Chondrocyte (in vitro differentiated cells): ENCODE results near the gene SRSF8. TPM values are rescaled to one million over a fixed set of nuclear protein-coding genes. Genes with fewer than 3 reads are reported as not detected.
"Not testable (repeated sequence)": the region's sequence is repeated elsewhere in the genome, so short reads cannot be mapped to it uniquely, and the experiment has no call there.

ENCODE experiments used
- DNase-seq: peaks from one replicate; pipeline ENCODE4 v3.0.0; 2021; ENCODE audit warnings: mixed read lengths, low spot score
- H3K27ac Mint-ChIP-seq: one replicate; pipeline ENCODE4 v1.8.0; 2021; ENCODE audit warnings: mild to moderate bottlenecking, moderate library complexity, mixed read lengths; ENCODE audit not compliant: unreplicated experiment
- H3K27me3 Mint-ChIP-seq: 2 replicates; pipeline ENCODE4 v1.8.0; 2021; ENCODE audit warnings: low read depth, mixed read lengths
- H3K36me3 Mint-ChIP-seq: 2 replicates; pipeline ENCODE4 v1.8.0; 2021; ENCODE audit warnings: low read depth, mixed read lengths
- H3K4me1 Mint-ChIP-seq: 2 replicates; pipeline ENCODE4 v1.8.0; 2021; ENCODE audit warnings: low read depth, mild to moderate bottlenecking, mixed read lengths
- H3K4me3 Mint-ChIP-seq: one replicate; pipeline ENCODE4 v1.8.0; 2021; ENCODE audit warnings: mild to moderate bottlenecking, moderate library complexity, mixed read lengths; ENCODE audit not compliant: unreplicated experiment
- H3K9me3 Mint-ChIP-seq: 2 replicates; pipeline ENCODE4 v1.8.0; 2021; ENCODE audit warnings: low read depth, mixed read lengths
- total RNA-seq: library from RNA; stranded (reverse); gene quantifications from 3 replicates; pipeline ENCODE4 v1.2.1, GENCODE V29; 2021
- TF ChIP-seq, protein P1 (sequence below): fragments of 200-600 bp; sonication (generic); IDR thresholded peaks from 2 replicates; pipeline ENCODE4 v1.5.0; 2021; ENCODE audit warnings: antibody characterized with exemption, mild to moderate bottlenecking, moderate library complexity

The SRSF8 gene
- total RNA-seq, 1 donor from 2014 or later: 45.5 TPM

DNA sequence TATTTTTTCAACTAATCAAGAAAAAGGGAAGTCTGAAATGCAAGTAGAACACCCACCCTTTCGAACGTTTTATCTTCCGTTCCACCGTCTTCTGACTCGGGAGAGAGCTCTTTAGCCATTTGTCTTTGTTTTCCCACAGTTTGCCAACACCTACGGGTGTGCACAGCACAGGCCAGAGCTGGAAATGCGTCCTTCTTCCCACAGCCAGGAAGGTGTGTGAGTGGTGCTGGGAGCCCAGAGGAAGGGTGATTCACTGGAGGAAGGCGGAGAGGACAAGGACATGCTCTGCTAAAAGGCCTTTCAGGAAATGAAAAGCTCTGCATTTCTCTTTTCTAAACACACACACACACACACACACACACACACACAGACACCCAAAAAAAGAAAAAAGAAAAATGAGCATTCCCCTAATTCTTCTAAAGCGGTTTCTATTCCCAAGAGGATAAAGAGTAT, 41.5 kb downstream of the SRSF8 start:
- Mint-ChIP-seq H3K9me3 (no peaks in the 10 kb centered on the region), H3K27me3 (no peaks in the 10 kb centered on the region), H3K27ac (peak overlapping the region; percentile 98), H3K4me1 (peaks cover 57% of the 10 kb centered on the region), H3K36me3 (peaks cover 7% of the 10 kb centered on the region), H3K4me3 (peak overlapping the region; percentile 55)
- TF ChIP-seq, protein P1, sequence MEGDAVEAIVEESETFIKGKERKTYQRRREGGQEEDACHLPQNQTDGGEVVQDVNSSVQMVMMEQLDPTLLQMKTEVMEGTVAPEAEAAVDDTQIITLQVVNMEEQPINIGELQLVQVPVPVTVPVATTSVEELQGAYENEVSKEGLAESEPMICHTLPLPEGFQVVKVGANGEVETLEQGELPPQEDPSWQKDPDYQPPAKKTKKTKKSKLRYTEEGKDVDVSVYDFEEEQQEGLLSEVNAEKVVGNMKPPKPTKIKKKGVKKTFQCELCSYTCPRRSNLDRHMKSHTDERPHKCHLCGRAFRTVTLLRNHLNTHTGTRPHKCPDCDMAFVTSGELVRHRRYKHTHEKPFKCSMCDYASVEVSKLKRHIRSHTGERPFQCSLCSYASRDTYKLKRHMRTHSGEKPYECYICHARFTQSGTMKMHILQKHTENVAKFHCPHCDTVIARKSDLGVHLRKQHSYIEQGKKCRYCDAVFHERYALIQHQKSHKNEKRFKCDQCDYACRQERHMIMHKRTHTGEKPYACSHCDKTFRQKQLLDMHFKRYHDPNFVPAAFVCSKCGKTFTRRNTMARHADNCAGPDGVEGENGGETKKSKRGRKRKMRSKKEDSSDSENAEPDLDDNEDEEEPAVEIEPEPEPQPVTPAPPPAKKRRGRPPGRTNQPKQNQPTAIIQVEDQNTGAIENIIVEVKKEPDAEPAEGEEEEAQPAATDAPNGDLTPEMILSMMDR: no peak
- DNase-seq: no peak

DNA sequence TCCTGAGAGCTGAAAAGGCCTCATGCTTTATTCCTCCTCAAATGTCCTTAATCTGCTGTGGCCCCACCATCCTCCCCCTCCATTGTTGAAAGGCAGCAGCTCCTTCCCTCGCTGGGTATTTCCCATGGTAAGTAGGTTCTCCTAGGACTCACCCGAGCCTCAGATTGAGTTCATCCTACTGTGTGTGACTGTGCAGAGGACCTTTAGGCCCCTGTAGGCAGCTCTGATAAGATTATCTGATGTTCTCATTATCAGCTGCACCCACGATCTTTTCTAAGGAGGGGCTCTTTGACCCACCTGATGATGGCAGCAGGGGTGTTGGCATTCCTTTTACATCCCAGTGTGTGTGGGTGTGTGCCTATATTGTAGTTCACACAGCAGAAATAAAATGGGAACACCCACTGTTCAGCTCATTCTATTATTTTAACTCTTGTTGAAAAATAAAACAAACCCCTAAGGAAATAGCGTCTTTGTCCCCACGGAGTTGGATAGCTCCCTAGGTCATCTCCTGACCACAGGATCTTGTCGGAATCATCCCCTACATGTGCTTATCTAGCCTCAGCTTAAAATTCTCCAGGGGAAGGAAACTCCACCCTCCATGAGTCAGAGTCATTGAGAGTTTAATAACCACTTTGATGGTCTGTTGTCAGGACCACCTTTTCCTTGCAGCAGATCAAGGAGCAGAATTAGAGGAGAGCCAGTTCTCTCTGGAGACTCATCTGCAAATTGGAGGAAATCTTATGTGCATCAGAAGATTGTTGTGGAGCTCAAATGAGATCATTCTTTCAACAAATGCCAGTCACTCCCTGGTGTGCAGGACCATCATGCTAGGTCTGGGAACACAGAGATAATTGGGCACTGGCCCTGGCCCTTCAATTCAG, 42.2 kb downstream of the SRSF8 start:
- H3K4me1 Mint-ChIP-seq: peaks cover 54% of the 10 kb centered on the region
- DNase-seq: no peak
- H3K4me3 Mint-ChIP-seq: peak overlapping the region; percentile 55
- H3K27ac Mint-ChIP-seq: peak overlapping the region; percentile 98
- H3K27me3 Mint-ChIP-seq: no peaks in the 10 kb centered on the region
- peaks cover 6% of the 10 kb centered on the region for H3K36me3 Mint-ChIP-seq
- H3K9me3 Mint-ChIP-seq: no peaks in the 10 kb centered on the region
- TF ChIP-seq, protein P1: no peak

DNA sequence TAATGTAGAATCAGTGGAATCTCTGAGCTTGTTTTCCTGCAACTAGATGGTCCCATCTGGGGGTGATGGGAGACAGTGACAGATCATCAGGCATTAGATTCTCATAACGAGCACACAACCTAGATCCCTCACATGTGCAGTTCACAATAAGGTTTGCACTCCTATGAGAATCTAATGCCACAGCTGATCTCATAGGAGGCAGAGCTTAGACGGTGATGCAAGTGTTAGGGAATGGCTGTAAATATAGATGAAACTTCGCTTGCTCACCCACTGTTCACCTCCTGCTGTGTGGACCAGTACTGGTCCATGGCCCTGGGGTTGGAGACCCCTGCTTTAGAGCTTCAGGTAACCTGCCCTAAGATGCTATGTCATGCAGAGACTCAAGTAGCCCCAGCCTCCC, 44.8 kb downstream of the SRSF8 start:
- H3K4me1 Mint-ChIP-seq: peaks cover 42% of the 10 kb centered on the region

DNA sequence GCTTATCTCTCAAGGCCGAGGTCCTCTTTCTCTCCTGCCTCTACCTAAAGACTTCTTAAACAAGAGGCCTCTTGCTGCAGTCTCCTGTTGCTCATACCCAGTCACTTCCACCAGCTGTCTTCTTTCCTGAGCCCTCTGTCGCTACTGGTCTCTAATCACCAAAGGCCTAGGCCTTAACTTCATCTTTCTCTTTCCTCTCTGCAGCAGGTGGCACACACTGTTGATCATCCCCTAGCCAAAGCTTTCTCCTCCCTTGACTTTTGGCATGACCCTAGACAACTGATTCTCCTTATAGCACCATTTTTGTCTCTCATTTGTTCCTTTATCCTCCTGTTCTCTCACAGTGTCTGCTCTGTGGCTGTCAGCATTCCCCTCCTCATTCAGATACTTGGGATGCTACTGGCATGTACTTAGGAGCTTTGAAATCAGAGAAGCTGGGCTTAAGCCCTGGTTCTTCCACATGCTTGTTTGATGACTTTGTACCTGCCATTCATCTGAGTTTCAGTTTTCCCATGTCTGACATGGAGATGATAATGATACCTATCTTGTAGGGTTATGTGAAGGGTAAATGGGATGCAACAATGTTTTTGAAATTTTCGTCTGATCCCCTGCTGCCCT, 45.3 kb downstream of the SRSF8 start:
- Mint-ChIP-seq H3K9me3 (no peaks in the 10 kb centered on the region), H3K27ac (no peak overlapping the region), H3K36me3 (peaks cover 5% of the 10 kb centered on the region), H3K27me3 (no peaks in the 10 kb centered on the region), H3K4me1 (peaks cover 37% of the 10 kb centered on the region), H3K4me3 (no peak overlapping the region)
- no peak for DNase-seq
- TF ChIP-seq, protein P1: no peak

More for the DNA sequence above, 44.8 kb downstream of the SRSF8 start:
- not testable (repeated sequence) for H3K36me3 Mint-ChIP-seq, H3K4me3 Mint-ChIP-seq, H3K27ac Mint-ChIP-seq, DNase-seq, H3K9me3 Mint-ChIP-seq, H3K27me3 Mint-ChIP-seq

DNA sequence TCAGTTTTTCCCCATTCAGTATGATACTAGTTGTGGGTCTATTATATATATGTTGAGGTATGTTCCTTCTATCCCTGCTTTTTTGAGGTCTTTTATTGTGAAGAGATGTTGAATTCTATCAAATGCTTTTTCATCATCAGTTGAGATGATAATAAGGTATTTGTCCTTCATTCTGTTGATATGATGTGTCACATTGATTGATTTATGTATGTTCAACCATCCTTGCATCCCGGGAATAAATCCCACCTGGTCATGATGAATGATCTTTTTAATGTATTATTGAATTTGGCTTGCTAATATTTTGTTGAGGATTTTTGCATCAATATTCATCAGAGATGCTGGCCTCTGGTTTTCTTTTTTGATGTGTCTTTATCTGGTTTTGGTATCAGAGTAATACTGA, 48.9 kb downstream of the SRSF8 start:
- no peak for DNase-seq
- Mint-ChIP-seq H3K4me3 (no peak overlapping the region), H3K36me3 (no peaks in the 10 kb centered on the region), H3K27me3 (no peaks in the 10 kb centered on the region), H3K27ac (no peak overlapping the region), H3K4me1 (peaks cover 5% of the 10 kb centered on the region), H3K9me3 (peaks cover 14% of the 10 kb centered on the region)
- TF ChIP-seq, protein P1: no peak
